Hepatocyte (in vitro differentiated cells): ENCODE data around the gene NRCAM. TPM values are rescaled to one million over a fixed set of nuclear protein-coding genes. Genes with fewer than 3 reads are reported as not detected.
A peak's percentile ranks its signal among the peaks of the same experiment; 100 is the strongest.
"Not testable (repeated sequence)": the region's sequence is repeated elsewhere in the genome, so short reads cannot be mapped to it uniquely, and the experiment has no call there.

Experiments used
- DNase-seq: peaks from one replicate; pipeline ENCODE4 v3.0.0-alpha.2; 2016; ENCODE audit warnings: low spot score
- H2AFZ ChIP-seq: fragments of 200-600 bp; sonication (generic); 2 replicates; pipeline ENCODE4 v1.6.0; 2016; ENCODE audit warnings: antibody characterized with exemption, mild to moderate bottlenecking
- H3K27ac ChIP-seq: fragments of 200-600 bp; sonication (generic); 2 replicates; pipeline ENCODE4 v1.5.1; 2016; ENCODE audit warnings: mild to moderate bottlenecking
- H3K27me3 ChIP-seq: fragments of 200-600 bp; sonication (generic); 2 replicates; pipeline ENCODE4 v1.6.1; 2016
- H3K36me3 ChIP-seq: fragments of 200-600 bp; sonication (generic); replicated peaks from 2 replicates; pipeline ENCODE4 v1.5.1; 2016; ENCODE audit warnings: low read depth; ENCODE audit not compliant: insufficient read depth
- H3K4me1 ChIP-seq: fragments of 200-600 bp; sonication (generic); 2 replicates; pipeline ENCODE4 v1.5.1; 2016; ENCODE audit warnings: mild to moderate bottlenecking, moderate library complexity; ENCODE audit not compliant: insufficient read depth
- H3K4me2 ChIP-seq: fragments of 200-600 bp; sonication (generic); 2 replicates; pipeline ENCODE4 v1.6.0; 2016
- H3K4me3 ChIP-seq: fragments of 200-600 bp; sonication (generic); 2 replicates; pipeline ENCODE4 v1.5.1; 2016; ENCODE audit warnings: mild to moderate bottlenecking
- H3K79me2 ChIP-seq: fragments of 200-600 bp; sonication (generic); 2 replicates; pipeline ENCODE4 v1.6.0; 2017; ENCODE audit warnings: mild to moderate bottlenecking
- H3K9me2 ChIP-seq: fragments of 200-600 bp; sonication (generic); replicated peaks from 2 replicates; pipeline ENCODE4 v1.6.0; 2017; ENCODE audit warnings: mild to moderate bottlenecking; ENCODE audit not compliant: insufficient read depth
- H3K9me3 ChIP-seq: fragments of 200-600 bp; sonication (generic); 2 replicates; pipeline ENCODE4 v1.5.1; 2016; ENCODE audit warnings: low read depth, mild to moderate bottlenecking
- H4K20me1 ChIP-seq: fragments of 200-600 bp; sonication (generic); 2 replicates; pipeline ENCODE4 v1.6.0; 2016; ENCODE audit warnings: mild to moderate bottlenecking; ENCODE audit not compliant: insufficient read depth, poor library complexity, severe bottlenecking
- CTCF ChIP-seq: fragments of 200-600 bp; sonication (generic); IDR thresholded peaks from 2 replicates; pipeline ENCODE4 v1.5.1; 2016; ENCODE audit warnings: antibody characterized with exemption, mild to moderate bottlenecking; ENCODE audit not compliant: poor library complexity
- EZH2 ChIP-seq: fragments of 200-600 bp; sonication (generic); IDR thresholded peaks from 2 replicates; pipeline ENCODE4 v1.6.1; 2016; ENCODE audit warnings: antibody characterized with exemption, mild to moderate bottlenecking, borderline replicate concordance
- EZH2phosphoT487 ChIP-seq: fragments of 200-600 bp; sonication (generic); IDR thresholded peaks from one replicate; pipeline ENCODE4 v1.6.1; 2018; ENCODE audit warnings: antibody characterized with exemption, mild to moderate bottlenecking, low read depth, moderate library complexity; ENCODE audit not compliant: unreplicated experiment, severe bottlenecking
- WGBS: methylation state at CpG from one replicate; pipeline ENCODE4 v1.1.6; 2016; ENCODE audit warnings: low lambda C conversion rate; ENCODE audit errors: missing lambda C conversion rate; 5-methylcytosine and 5-hydroxymethylcytosine counted together
- polyA plus RNA-seq: library from polyadenylated mRNA; unstranded; fragments of >200 nt; fragmentation: Nextera tagmentation; extraction: Ambion mirVana; gene quantifications from 2 replicates; pipeline ENCODE4 v1.2.1, GENCODE V29; 2016
- total RNA-seq: library from RNA; depleted of rRNA; stranded (reverse); fragments of >200 nt; gene quantifications from 2 replicates; pipeline ENCODE4 v1.2.3, GENCODE V29; 2014

NRCAM gene
- total and polyA plus RNA-seq, 2 experiments from 2014 or later: 16.0 to 34.4 TPM

GRCh38 chr7:108282427-108282996 is 173.7 kb downstream of the NRCAM start:
- H3K4me1 ChIP-seq: no peaks in the 10 kb centered on the region
- H3K9me3 ChIP-seq: no peaks in the 10 kb centered on the region
- no peak overlapping the region for H3K4me3 ChIP-seq
- no peaks in the 10 kb centered on the region for H3K9me2 ChIP-seq
- TF ChIP-seq EZH2phosphoT487 (no peak), CTCF (no peak), EZH2 (no peak)
- no peak overlapping the region for H3K4me2 ChIP-seq
- no peaks in the 10 kb centered on the region for H3K27me3 ChIP-seq
- no peaks in the 10 kb centered on the region for H3K79me2 ChIP-seq
- WGBS: 55% methylated on average over 4 of the region's 4 CpGs
- DNase-seq: no peak
- no peaks in the 10 kb centered on the region for H3K36me3 ChIP-seq
- H2AFZ ChIP-seq: no peak overlapping the region
- H4K20me1 ChIP-seq: no peaks in the 10 kb centered on the region
- no peak overlapping the region for H3K27ac ChIP-seq

- Histone ChIP-seq H3K27me3 (no peaks in the 10 kb centered on the region), H3K4me2 (no peak overlapping the region), H3K79me2 (no peaks in the 10 kb centered on the region), H2AFZ (no peak overlapping the region), H3K4me1 (no peaks in the 10 kb centered on the region), H3K36me3 (no peaks in the 10 kb centered on the region), H3K9me2 (no peaks in the 10 kb centered on the region), H3K9me3 (no peaks in the 10 kb centered on the region), H4K20me1 (no peaks in the 10 kb centered on the region), H3K4me3 (no peak overlapping the region), H3K27ac (no peak overlapping the region)
- 53% methylated on average over 3 of the region's 3 CpGs for WGBS
- peak; percentile 8 for DNase-seq
- no peak for TF ChIP-seq CTCF
- no peak for TF ChIP-seq EZH2
- no peak for TF ChIP-seq EZH2phosphoT487
These were observed 176.1 kb downstream of the NRCAM start for GRCh38 chr7:108280136-108280535.

GRCh38 chr7:108278776-108279175 is 177.5 kb downstream of the NRCAM start:
- 96% methylated on average over 5 of the region's 5 CpGs for WGBS

GRCh38 chr7:108278281-108278680 is 178.0 kb downstream of the NRCAM start:
- H2AFZ ChIP-seq: no peak overlapping the region
- 94% methylated on average over 10 of the region's 10 CpGs for WGBS
- TF ChIP-seq CTCF (no peak), EZH2 (no peak), EZH2phosphoT487 (no peak)
- DNase-seq: no peak
- no peak overlapping the region for H3K4me3 ChIP-seq
- no peak overlapping the region for H3K4me2 ChIP-seq
- H3K27me3 ChIP-seq: no peaks in the 10 kb centered on the region
- H3K9me2 ChIP-seq: no peaks in the 10 kb centered on the region
- H3K4me1 ChIP-seq: no peaks in the 10 kb centered on the region
- H3K9me3 ChIP-seq: no peaks in the 10 kb centered on the region
- no peaks in the 10 kb centered on the region for H3K79me2 ChIP-seq
- H3K27ac ChIP-seq: no peak overlapping the region
- no peaks in the 10 kb centered on the region for H4K20me1 ChIP-seq
- no peaks in the 10 kb centered on the region for H3K36me3 ChIP-seq

More at GRCh38 chr7:108278776-108279175, 177.5 kb downstream of the NRCAM start:
- no peaks in the 10 kb centered on the region for H3K4me1 ChIP-seq
- no peaks in the 10 kb centered on the region for H3K9me2 ChIP-seq
- no peak overlapping the region for H3K4me3 ChIP-seq
- H3K27ac ChIP-seq: no peak overlapping the region
- no peak overlapping the region for H2AFZ ChIP-seq
- DNase-seq: no peak
- no peak overlapping the region for H3K4me2 ChIP-seq
- TF ChIP-seq EZH2: no peak
- H3K27me3 ChIP-seq: no peaks in the 10 kb centered on the region
- no peaks in the 10 kb centered on the region for H3K79me2 ChIP-seq
- H3K9me3 ChIP-seq: no peaks in the 10 kb centered on the region
- H3K36me3 ChIP-seq: no peaks in the 10 kb centered on the region
- H4K20me1 ChIP-seq: no peaks in the 10 kb centered on the region

- H3K9me3 ChIP-seq: not testable (repeated sequence)
- 95% methylated on average over 5 of the region's 5 CpGs for WGBS
These were observed 181.8 kb downstream of the NRCAM start for GRCh38 chr7:108274447-108274846.

GRCh38 chr7:108272891-108273290 is 183.3 kb downstream of the NRCAM start:
- H3K9me3 ChIP-seq, H3K36me3 ChIP-seq, H3K27me3 ChIP-seq, H3K9me2 ChIP-seq, DNase-seq, H4K20me1 ChIP-seq, H3K4me1 ChIP-seq, H3K4me2 ChIP-seq, H2AFZ ChIP-seq, H3K27ac ChIP-seq, H3K79me2 ChIP-seq, H3K4me3 ChIP-seq: not testable (repeated sequence)
- WGBS: 90% methylated on average over 1 of the region's 1 CpG

More at GRCh38 chr7:108274447-108274846, 181.8 kb downstream of the NRCAM start:
- not testable (repeated sequence) for H2AFZ ChIP-seq, DNase-seq, H4K20me1 ChIP-seq, H3K79me2 ChIP-seq, H3K27me3 ChIP-seq, H3K36me3 ChIP-seq, H3K4me1 ChIP-seq, H3K9me2 ChIP-seq, H3K4me3 ChIP-seq, H3K4me2 ChIP-seq, H3K27ac ChIP-seq
